Mucosa of descending colon (tissue), 3 donors: Measurements from ENCODE around the gene NKAIN2. TPM values are rescaled to one million over a fixed set of nuclear protein-coding genes. Genes with fewer than 3 reads are reported as not detected.
"Not testable (repeated sequence)": the region's sequence is repeated elsewhere in the genome, so short reads cannot be mapped to it uniquely, and the experiment has no call there.

ENCODE experiments used
- ATAC-seq: fragments of 200-7000 bp; cut with Tn5 transposase; one replicate; pipeline ENCODE4 v1.9.1; 2020; ENCODE audit warnings: mild to moderate bottlenecking, moderate library complexity
- DNase-seq, 3 donors: peaks; one replicate each; pipeline ENCODE4 v3.0.0-alpha.2; 2020
- H3K36me3 ChIP-seq: fragments of 200-600 bp; one replicate; pipeline ENCODE4 v1.8.0; 2021; ENCODE audit warnings: low read depth, mild to moderate bottlenecking
- H3K4me1 ChIP-seq: fragments of 200-600 bp; one replicate; pipeline ENCODE4 v1.8.0; 2021; ENCODE audit warnings: low read depth, mild to moderate bottlenecking
- H3K4me3 ChIP-seq: fragments of 200-600 bp; one replicate; pipeline ENCODE4 v1.8.0; 2021; ENCODE audit warnings: mild to moderate bottlenecking
- H3K9me3 ChIP-seq: fragments of 200-600 bp; one replicate; pipeline ENCODE4 v1.8.0; 2021; ENCODE audit warnings: mild to moderate bottlenecking
- intact Hi-C, 2 donors: fragments of 100-400 bp; cut with DNase I in 1 of 2; cut with micrococcal nuclease in 1 of 2; formaldehyde crosslinking; loops; one replicate each; pipeline versions ENCODE4 v1.11.0 to v1.11.1; 2022; cut with DNase I, micrococcal nuclease
- total RNA-seq, 3 donors: library from RNA; stranded (reverse); fragmentation: NEBNext Ultra II Directional in 2 of 3; extraction: Animal tissue kit (Norgen Biotek cat#: 25700) in 2 of 3; gene quantifications; one replicate each; pipeline versions ENCODE4 v1.2.1 to v1.2.4, GENCODE V29; 2021 to 2023
- TF ChIP-seq, protein P1 (sequence below): fragments of 200-600 bp; IDR thresholded peaks from one replicate; pipeline ENCODE4 v1.8.0; 2022; ENCODE audit warnings: antibody characterized with exemption, mild to moderate bottlenecking
- donor health status: DM: no; HTN: no; CAD: no; lungs with moderate emphysema.
- donor health status: DM: no; HTN: no; CAD: no.
- donor health status: DM: no; HTN: yes; CAD: no.

The NKAIN2 gene
- total RNA-seq, 3 donors from 2014 or later = 0.34 to 4.7 (median 0.69) TPM

DNA sequence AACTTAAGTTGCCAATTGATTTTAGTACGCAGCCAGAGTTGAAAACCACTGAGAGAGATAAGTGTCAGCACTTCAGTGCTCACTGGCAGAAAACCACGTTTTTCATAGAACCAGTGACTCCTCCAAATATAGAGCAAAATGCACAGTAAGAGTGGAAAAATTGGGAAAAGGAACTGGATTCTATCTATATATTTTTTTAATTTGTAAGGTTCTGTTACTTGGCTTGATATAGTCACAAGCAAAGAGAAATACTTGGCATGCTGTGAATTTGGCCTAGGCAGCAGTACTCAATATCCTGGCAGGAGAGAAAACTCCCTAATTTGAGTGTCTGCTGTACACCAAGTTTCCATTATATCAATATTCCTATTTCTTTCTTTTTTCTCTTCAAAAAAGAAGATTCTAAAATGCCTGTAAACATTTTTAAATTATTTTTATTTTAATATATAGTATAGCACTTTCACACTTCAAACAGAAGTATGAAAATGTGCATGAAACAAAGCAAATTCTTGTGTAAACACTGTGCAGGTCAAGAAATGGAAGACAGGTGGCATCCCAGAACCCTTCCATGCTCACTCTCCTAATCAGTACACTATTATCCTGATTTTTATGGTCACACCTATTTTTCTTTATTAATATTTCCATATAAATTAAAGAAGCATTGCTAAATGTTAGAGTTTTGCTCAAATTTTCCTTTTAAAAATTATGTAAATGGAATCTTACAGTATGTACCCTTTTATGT is 596.8 kb downstream of the NKAIN2 start:
- intact Hi-C loops = no loop called here
- no peaks in the 10 kb centered on the region for H3K36me3 ChIP-seq
- DNase-seq (no peak), ATAC-seq (no peak)
- H3K4me1 ChIP-seq = no peaks in the 10 kb centered on the region
- TF ChIP-seq, protein P1, sequence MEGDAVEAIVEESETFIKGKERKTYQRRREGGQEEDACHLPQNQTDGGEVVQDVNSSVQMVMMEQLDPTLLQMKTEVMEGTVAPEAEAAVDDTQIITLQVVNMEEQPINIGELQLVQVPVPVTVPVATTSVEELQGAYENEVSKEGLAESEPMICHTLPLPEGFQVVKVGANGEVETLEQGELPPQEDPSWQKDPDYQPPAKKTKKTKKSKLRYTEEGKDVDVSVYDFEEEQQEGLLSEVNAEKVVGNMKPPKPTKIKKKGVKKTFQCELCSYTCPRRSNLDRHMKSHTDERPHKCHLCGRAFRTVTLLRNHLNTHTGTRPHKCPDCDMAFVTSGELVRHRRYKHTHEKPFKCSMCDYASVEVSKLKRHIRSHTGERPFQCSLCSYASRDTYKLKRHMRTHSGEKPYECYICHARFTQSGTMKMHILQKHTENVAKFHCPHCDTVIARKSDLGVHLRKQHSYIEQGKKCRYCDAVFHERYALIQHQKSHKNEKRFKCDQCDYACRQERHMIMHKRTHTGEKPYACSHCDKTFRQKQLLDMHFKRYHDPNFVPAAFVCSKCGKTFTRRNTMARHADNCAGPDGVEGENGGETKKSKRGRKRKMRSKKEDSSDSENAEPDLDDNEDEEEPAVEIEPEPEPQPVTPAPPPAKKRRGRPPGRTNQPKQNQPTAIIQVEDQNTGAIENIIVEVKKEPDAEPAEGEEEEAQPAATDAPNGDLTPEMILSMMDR = no peak
- H3K4me3 ChIP-seq = no peak overlapping the region
- no peaks in the 10 kb centered on the region for H3K9me3 ChIP-seq

DNA sequence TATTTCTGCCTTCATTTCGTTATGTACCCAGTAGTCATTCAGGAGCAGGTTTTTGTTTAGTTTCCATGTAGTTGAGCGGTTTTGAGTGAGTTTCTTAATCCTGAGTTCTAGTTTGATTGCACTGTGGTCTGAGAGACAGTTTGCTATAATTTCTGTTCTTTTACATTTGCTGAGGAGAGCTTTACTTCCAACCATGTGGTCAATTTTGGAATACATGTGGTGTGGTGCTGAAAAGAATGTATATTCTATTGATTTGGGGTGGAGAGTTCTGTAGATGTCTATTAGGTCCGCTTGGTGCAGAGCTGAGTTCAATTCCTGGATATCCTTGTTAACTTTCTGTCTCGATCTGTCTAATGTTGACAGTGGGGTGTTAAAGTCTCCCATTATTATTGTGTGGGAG is 606.8 kb downstream of the NKAIN2 start:
- ATAC-seq, intact Hi-C loops, H3K4me3 ChIP-seq, H3K36me3 ChIP-seq, DNase-seq, H3K9me3 ChIP-seq, H3K4me1 ChIP-seq: not testable (repeated sequence)

DNA sequence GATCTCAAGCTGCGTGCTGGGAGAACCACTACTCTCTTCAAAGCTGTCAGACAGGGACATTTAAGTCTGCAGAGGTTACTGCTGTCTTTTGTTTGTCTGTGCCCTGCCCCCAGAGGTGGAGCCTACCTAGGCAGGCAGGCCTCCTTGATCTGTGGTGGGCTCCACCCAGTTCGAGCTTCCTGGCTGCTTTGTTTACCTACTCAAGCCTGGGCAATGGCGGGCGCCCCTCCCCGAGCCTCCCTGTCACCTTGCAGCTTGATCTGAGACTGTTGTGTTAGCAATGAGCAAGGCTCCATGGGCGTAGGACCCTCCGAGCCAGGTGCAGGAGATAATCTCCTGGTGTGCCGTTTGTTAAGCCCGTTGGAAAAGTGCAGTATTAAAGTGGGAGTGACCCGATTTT is 609.0 kb downstream of the NKAIN2 start:
- H3K36me3 ChIP-seq, H3K4me1 ChIP-seq, H3K9me3 ChIP-seq, H3K4me3 ChIP-seq, intact Hi-C loops, ATAC-seq: not testable (repeated sequence)
- peak; percentile 46 to 66 (median 47) for DNase-seq

DNA sequence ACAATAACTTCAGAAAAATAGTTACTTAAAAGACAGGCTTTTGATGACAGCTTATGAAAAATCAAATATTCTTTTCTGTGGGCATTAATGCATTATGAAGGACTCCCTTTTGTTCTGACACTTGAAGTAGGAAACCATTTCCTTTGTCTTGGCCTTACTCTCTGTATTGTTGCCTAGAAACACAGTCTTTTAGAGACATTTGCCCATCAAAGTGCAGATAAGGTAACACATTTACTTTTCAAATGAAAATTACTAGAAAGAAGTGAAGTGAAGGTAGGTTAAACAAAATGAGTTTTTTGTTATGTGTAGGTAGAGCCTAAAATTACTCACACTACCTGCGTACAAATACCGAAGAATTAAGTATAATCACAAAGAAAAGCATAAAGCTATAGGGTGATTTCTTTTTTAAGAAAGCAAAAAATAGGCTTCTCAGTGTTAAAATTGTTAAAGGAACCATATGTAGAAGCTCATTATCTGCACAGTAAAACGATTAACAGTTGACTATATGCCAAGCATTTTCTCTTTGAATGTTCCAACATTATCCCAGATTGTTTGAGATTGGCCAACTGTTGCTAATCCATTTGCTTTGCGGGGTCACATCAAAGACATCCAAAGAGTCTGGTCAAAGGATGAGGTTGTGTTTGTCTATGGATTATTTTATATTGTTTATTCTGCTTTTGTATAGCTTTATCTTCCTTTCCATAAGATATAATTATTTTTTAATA is 616.6 kb downstream of the NKAIN2 start:
- no peak overlapping the region for H3K4me3 ChIP-seq
- intact Hi-C loops = no loop called here
- DNase-seq (no peak), ATAC-seq (no peak)
- no peaks in the 10 kb centered on the region for H3K9me3 ChIP-seq
- TF ChIP-seq, protein P1 = no peak
- no peaks in the 10 kb centered on the region for H3K4me1 ChIP-seq
- no peaks in the 10 kb centered on the region for H3K36me3 ChIP-seq

DNA sequence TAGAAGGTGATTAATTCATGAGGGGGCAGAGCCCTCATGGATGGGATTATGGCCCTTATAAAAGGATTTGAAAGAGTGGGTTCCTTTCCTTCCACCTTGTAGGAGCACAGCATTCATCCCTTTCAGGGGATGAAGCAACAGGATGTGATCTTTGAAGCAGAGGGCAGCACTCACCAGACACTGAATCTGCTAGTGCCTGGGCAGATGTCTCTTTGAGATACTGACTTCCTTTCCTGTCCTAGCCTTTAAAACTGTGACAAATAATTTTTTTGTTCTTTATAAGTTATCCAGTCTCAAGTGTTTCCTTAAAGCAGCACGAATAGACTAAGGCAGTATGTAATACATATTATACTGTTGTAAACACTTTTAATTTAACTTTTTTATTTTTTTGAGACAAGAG is 620.0 kb downstream of the NKAIN2 start:
- intact Hi-C loops = no loop called here
- Histone ChIP-seq H3K4me3 (no peak overlapping the region), H3K36me3 (no peaks in the 10 kb centered on the region), H3K9me3 (no peaks in the 10 kb centered on the region), H3K4me1 (no peaks in the 10 kb centered on the region)
- no peak for DNase-seq
- no peak for ATAC-seq
- TF ChIP-seq, protein P1 = no peak

DNA sequence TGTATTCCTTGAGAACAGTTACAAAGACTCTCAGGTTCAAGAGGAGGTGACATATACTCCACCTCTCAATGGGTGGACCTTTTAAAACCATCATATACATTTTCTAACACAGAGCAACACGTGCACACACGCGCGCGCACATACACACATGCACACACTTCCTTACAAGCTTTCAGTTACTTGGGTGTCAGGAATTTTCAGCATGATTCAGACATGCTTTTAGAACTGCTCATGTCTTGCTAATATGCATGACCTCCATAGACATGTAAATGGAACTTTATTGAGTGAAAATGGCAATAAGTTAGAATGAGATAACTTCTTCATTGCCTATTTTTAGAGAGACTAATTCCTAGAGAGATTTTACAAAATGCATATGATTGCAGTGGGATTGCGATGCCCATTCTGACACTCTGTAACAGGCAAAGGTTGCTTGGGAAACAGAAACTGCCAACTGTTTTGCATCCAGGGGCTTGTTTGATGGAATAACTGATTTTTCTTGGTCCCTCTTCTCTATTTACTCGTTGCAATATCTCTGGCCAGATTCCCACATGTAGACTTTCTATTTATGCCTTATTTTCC is 627.2 kb downstream of the NKAIN2 start:
- no peaks in the 10 kb centered on the region for H3K36me3 ChIP-seq
- TF ChIP-seq, protein P1 = no peak
- intact Hi-C loops = no loop called here
- H3K9me3 ChIP-seq = no peaks in the 10 kb centered on the region
- no peaks in the 10 kb centered on the region for H3K4me1 ChIP-seq
- no peak for ATAC-seq
- no peak overlapping the region for H3K4me3 ChIP-seq
- DNase-seq = no peak
